ENCODE measurements around the gene DYRK3. TPM values are rescaled to one million over a fixed set of nuclear protein-coding genes. Genes with fewer than 3 reads are reported as not detected.

The DYRK3 gene
- total and polyA plus RNA-seq, 8 donors: 1.2 to 21.9 (median 2.9) TPM; not detected in 1

GRCh38 chr1:206600527-206600926, 34.8 kb upstream of the DYRK3 start:
- 93 to 98% (median 95%) methylated on average over 3 of the region's 3 CpGs for WGBS, 5 donors
- H3K36me3 ChIP-seq: peaks cover 72 to 100% (median 100%) of the 10 kb centered on the region in 4 donors

GRCh38 chr1:206604861-206605260, 30.5 kb upstream of the DYRK3 start:
- no peak overlapping the region for H3K4me3 ChIP-seq
- H3K9me3 ChIP-seq: no peaks in the 10 kb centered on the region
- no peak for DNase-seq
- no peak overlapping the region for H3K27ac ChIP-seq
- WGBS, 5 donors: 82 to 95% (median 87%) methylated on average over 5 of the region's 5 CpGs
- no peaks in the 10 kb centered on the region for H3K27me3 ChIP-seq
- TF ChIP-seq EP300 (IDR thresholded peaks at IDR 0.05): no peak
- no peak for TF ChIP-seq CTCF (IDR thresholded peaks at IDR 0.05)
- TF ChIP-seq POLR2AphosphoS5 (IDR thresholded peaks at IDR 0.05): no peak
- TF ChIP-seq POLR2A (IDR thresholded peaks at IDR 0.05): no peak
- intact Hi-C loops (cut with DNase I; ENCODE audit: low total_unique reads): no loop called here
- peaks cover 0 to 3% (median 0%) of the 10 kb centered on the region in 4 donors for H3K4me1 ChIP-seq
- H3K36me3 ChIP-seq: peaks cover 36 to 100% (median 96%) of the 10 kb centered on the region in 4 donors

More at GRCh38 chr1:206600527-206600926, 34.8 kb upstream of the DYRK3 start:
- no peaks in the 10 kb centered on the region for H3K9me3 ChIP-seq
- no peak for DNase-seq
- no peaks in the 10 kb centered on the region for H3K27me3 ChIP-seq
- intact Hi-C loops (cut with DNase I; ENCODE audit: low total_unique reads): no loop called here
- H3K4me1 ChIP-seq: no peaks in the 10 kb centered on the region
- H3K4me3 ChIP-seq: no peak overlapping the region
- TF ChIP-seq EP300 (IDR thresholded peaks at IDR 0.05): no peak
- no peak for TF ChIP-seq CTCF (IDR thresholded peaks at IDR 0.05)
- no peak for TF ChIP-seq POLR2A (IDR thresholded peaks at IDR 0.05)
- no peak for TF ChIP-seq POLR2AphosphoS5 (IDR thresholded peaks at IDR 0.05)
- no peak overlapping the region for H3K27ac ChIP-seq

GRCh38 chr1:206606867-206607266, 28.5 kb upstream of the DYRK3 start:
- TF ChIP-seq CTCF (IDR thresholded peaks at IDR 0.05) (no peak), POLR2AphosphoS5 (IDR thresholded peaks at IDR 0.05) (no peak), EP300 (IDR thresholded peaks at IDR 0.05) (no peak), POLR2A (IDR thresholded peaks at IDR 0.05) (no peak)
- WGBS, 5 donors: 53 to 65% (median 61%) methylated on average over 3 of the region's 3 CpGs

GRCh38 chr1:206608108-206608698, 27.1 kb upstream of the DYRK3 start:
- no peaks in the 10 kb centered on the region for H3K9me3 ChIP-seq
- peaks cover 5 to 76% (median 73%) of the 10 kb centered on the region in 4 donors for H3K36me3 ChIP-seq
- no peak overlapping the region for H3K4me3 ChIP-seq
- peaks cover 9 to 17% (median 15%) of the 10 kb centered on the region in 4 donors for H3K4me1 ChIP-seq
- WGBS, 5 donors: 67 to 75% (median 71%) methylated on average over 7 of the region's 7 CpGs
- H3K27me3 ChIP-seq: no peaks in the 10 kb centered on the region
- intact Hi-C loops (cut with DNase I; ENCODE audit: low total_unique reads): no loop called here
- TF ChIP-seq CTCF (IDR thresholded peaks at IDR 0.05) (peak in 5 of 7 experiments; percentile 16 to 69 (median 56)), POLR2AphosphoS5 (IDR thresholded peaks at IDR 0.05) (no peak)
- peak; percentile 47 to 65 for DNase-seq
- H3K27ac ChIP-seq: no peak overlapping the region

More at GRCh38 chr1:206606867-206607266, 28.5 kb upstream of the DYRK3 start:
- peak in 1 of 2 donors; percentile 31 for DNase-seq
- Histone ChIP-seq H3K4me3 (no peak overlapping the region), H3K4me1 (peaks cover 8 to 16% (median 10%) of the 10 kb centered on the region in 4 donors), H3K27me3 (no peaks in the 10 kb centered on the region), H3K27ac (no peak overlapping the region), H3K9me3 (no peaks in the 10 kb centered on the region), H3K36me3 (peaks cover 17 to 89% (median 86%) of the 10 kb centered on the region in 4 donors)
- intact Hi-C loops (cut with DNase I; ENCODE audit: low total_unique reads): no loop called here

Measured in stomach (tissue), 9 donors.